Astrocyte of the spinal cord (primary cell): ENCODE measurements around the gene PDXDC1.
"Not testable (repeated sequence)": the region's sequence is repeated elsewhere in the genome, so short reads cannot be mapped to it uniquely, and the experiment has no call there.

Source experiments
- DNase-seq: peaks from one replicate; pipeline ENCODE4 v3.0.0; 2011; ENCODE audit warnings: low read depth, low spot score
- H3K4me3 ChIP-seq: 2 replicates; pipeline ENCODE4 v1.5.1; 2011; ENCODE audit warnings: low read depth, mild to moderate bottlenecking, low read length, moderate library complexity
- CTCF ChIP-seq: IDR thresholded peaks from 2 replicates; pipeline ENCODE4 v1.5.1; 2012; ENCODE audit warnings: low read depth, mild to moderate bottlenecking, low read length, inconsistent platforms
- in situ Hi-C: cut with HindIII; loops from 2 replicates; pipeline ENCODE4 v1.10.0; 2017; ENCODE audit warnings: low sequenced_read_pairs

The PDXDC1 gene

GRCh38 chr16:15044286-15044685, 69.5 kb downstream of the PDXDC1 start:
- DNase-seq = no peak
- in situ Hi-C loops = no loop called here
- TF ChIP-seq CTCF = no peak
- no peak overlapping the region for H3K4me3 ChIP-seq

GRCh38 chr16:15045270-15045669, 70.4 kb downstream of the PDXDC1 start:
- H3K4me3 ChIP-seq, DNase-seq, in situ Hi-C loops: not testable (repeated sequence)

GRCh38 chr16:15046692-15047376, 72.0 kb downstream of the PDXDC1 start:
- H3K4me3 ChIP-seq = no peak overlapping the region
- TF ChIP-seq CTCF = no peak
- in situ Hi-C loops = no loop called here
- no peak for DNase-seq

- no peak for TF ChIP-seq CTCF
- no peak overlapping the region for H3K4me3 ChIP-seq
- in situ Hi-C loops = no loop called here
- no peak for DNase-seq
Observed at GRCh38 chr16:15049581-15050180, 74.9 kb downstream of the PDXDC1 start.

- in situ Hi-C loops, H3K4me3 ChIP-seq, DNase-seq: not testable (repeated sequence)
Observed at GRCh38 chr16:15050440-15050839, 75.6 kb downstream of the PDXDC1 start.

- no peak for DNase-seq
Observed at GRCh38 chr16:15051387-15051951, 76.6 kb downstream of the PDXDC1 start.

GRCh38 chr16:15052747-15053476, 78.1 kb downstream of the PDXDC1 start:
- TF ChIP-seq CTCF = no peak
- no peak for DNase-seq
- no peak overlapping the region for H3K4me3 ChIP-seq
- in situ Hi-C loops = no loop called here

More at GRCh38 chr16:15051387-15051951, 76.6 kb downstream of the PDXDC1 start:
- no peak overlapping the region for H3K4me3 ChIP-seq
- TF ChIP-seq CTCF = no peak
- in situ Hi-C loops = no loop called here
